GM21529 (cell line): Measurements from ENCODE around the gene LRMDA.
"Not testable (repeated sequence)": the region's sequence is repeated elsewhere in the genome, so short reads cannot be mapped to it uniquely, and the experiment has no call there.

Experiments used
- ATAC-seq: cut with Tn5 transposase; IDR thresholded peaks from one replicate; pipeline ENCODE4 v1.9.1; 2021; ENCODE audit not compliant: unreplicated experiment

Gene LRMDA

GRCh38 chr10:76487582-76487981, 1056.2 kb downstream of the LRMDA start:
- ATAC-seq, result no peak

DNA sequence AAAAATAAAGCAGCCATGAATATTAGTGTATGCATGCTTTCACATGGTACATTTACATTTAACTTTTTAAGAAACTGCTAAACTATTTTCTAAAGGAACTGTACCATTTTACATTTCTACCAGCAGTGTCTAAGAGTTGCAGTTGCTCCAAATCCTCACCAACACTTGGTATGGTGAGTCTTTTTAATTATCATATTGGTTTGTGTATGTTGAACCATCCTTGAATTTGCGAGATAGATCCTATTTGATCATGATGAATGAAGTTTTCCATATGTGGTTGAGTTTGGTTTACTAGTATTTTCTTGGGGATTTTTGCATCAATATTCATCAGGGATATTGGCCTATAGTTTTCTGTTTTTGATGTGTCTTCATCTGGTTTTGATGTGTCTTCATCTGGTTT, 1057.2 kb downstream of the LRMDA start:
- no peak for ATAC-seq

- ATAC-seq, result no peak
Observed at GRCh38 chr10:76491216-76491615, 1059.8 kb downstream of the LRMDA start.

GRCh38 chr10:76492026-76492425, 1060.6 kb downstream of the LRMDA start:
- no peak for ATAC-seq

- no peak for ATAC-seq
Observed at GRCh38 chr10:76492678-76493472, 1061.5 kb downstream of the LRMDA start.

DNA sequence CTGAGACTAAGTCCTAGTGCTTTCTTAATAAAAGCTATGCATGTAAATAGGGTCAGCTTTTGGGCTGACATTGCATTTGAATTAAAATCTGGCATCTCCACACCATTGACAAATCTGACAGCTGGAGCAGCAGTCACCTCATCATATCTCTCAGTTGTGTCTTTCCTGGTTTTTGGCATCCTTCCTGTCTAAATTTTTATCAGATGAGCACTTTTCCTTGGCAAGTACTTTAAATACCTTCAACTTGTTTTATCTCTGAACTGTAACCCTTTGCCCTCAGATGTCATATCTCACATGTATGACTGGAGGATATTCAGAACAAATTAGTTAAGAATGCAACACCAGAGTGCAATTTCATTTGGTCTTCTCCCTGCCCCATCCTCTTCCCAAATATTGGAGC, 1066.2 kb downstream of the LRMDA start:
- ATAC-seq, result no peak

DNA sequence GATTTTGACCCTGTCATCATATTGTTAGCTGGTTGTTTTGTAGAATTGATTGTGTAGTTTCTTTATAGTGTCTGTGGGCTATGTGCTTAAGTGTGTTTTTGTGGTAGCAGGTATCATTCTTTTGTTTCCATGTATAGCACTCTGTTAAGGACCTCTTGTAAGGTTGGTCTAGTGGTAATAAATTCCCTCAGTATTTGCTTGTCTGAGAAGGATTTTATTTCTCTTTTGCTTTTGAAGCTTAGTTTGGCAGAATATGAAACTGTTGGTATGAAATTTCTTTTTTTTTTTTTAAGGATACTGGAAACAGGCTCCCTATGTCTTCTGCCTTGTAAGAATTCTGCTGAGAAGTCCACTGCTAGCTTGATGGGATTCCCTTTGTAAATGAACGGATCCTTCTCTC, 1073.4 kb downstream of the LRMDA start:
- no peak for ATAC-seq

- no peak for ATAC-seq
Observed at GRCh38 chr10:76509446-76509845, 1078.0 kb downstream of the LRMDA start.

GRCh38 chr10:76514321-76514720, 1082.9 kb downstream of the LRMDA start:
- no peak for ATAC-seq

- ATAC-seq, result no peak
Observed at GRCh38 chr10:76514869-76515268, 1083.4 kb downstream of the LRMDA start.

- ATAC-seq, result no peak
Observed at GRCh38 chr10:76522547-76522946, 1091.1 kb downstream of the LRMDA start.

- ATAC-seq, result no peak
Observed at GRCh38 chr10:76523246-76523645, 1091.8 kb downstream of the LRMDA start.

- ATAC-seq, result no peak
Observed at GRCh38 chr10:76523791-76524351, 1092.4 kb downstream of the LRMDA start.

GRCh38 chr10:76526833-76527232, 1095.4 kb downstream of the LRMDA start:
- not testable (repeated sequence) for ATAC-seq

DNA sequence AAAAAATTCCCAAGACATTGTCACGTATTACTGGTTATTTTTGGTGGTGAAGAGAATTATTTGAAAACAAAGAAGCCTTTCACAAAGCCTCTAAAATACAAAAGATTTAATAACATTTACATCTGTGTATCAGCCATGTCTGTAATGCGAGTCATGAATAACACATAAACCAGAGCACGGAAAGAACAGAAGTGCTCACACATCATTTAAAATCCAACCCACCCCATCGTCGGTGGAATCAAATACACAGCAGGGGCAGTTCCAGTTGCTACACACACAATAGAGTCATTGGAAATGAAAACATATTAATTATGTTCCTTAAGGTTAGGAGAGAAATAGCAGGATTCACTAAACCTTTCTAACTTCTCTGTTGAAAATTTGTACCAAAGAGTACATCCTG, 1108.9 kb downstream of the LRMDA start:
- no peak for ATAC-seq

DNA sequence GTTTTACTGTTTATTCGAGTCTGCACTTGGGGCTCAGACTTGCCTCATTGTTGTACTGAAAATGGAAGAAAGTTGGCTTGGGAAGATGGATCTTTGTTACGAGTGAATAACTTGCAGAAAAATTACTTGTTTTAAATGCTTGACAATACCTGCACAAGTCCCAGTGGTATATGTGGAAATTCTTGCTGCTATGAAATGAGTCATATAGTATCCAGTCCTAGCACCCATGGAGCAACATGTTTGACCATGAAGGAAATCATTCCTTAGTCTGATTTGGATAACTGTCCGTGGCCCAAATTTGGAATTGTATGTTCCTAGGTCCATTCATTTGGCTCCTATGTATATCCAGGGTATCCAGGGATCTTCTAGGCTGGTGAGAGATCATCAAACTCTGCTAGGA, 1109.4 kb downstream of the LRMDA start:
- ATAC-seq, result no peak

- no peak for ATAC-seq
Observed at GRCh38 chr10:76541852-76542251, 1110.4 kb downstream of the LRMDA start.

- ATAC-seq, result no peak
Observed at GRCh38 chr10:76542307-76542930, 1111.0 kb downstream of the LRMDA start.

DNA sequence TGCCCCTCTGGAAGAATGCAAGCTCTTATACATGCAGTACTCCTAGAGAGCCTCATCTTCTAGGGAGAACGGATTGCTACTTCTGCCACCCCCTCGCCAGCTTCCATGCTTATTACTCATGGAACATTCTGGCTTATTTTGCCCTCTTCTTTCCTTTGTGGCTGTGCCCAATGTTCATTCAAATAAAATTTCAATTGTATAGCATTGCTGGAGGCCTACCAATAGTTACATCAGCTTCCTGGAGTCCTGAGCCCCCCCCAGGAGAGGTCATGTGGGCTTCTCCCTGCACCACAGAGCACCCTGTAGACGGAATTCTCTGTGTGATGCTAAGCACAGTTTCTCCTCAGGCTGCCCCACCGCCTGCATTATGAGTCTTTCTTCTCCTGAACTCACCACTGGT, 1112.2 kb downstream of the LRMDA start:
- no peak for ATAC-seq

- no peak for ATAC-seq
Observed at GRCh38 chr10:76544789-76545188, 1113.4 kb downstream of the LRMDA start.

GRCh38 chr10:76546411-76546810, 1115.0 kb downstream of the LRMDA start:
- ATAC-seq, result no peak

- ATAC-seq, result no peak
Observed at GRCh38 chr10:76547352-76547972, 1116.0 kb downstream of the LRMDA start.
